ENCODE measurements around the gene NCOA1.

NCOA1 gene

DNA sequence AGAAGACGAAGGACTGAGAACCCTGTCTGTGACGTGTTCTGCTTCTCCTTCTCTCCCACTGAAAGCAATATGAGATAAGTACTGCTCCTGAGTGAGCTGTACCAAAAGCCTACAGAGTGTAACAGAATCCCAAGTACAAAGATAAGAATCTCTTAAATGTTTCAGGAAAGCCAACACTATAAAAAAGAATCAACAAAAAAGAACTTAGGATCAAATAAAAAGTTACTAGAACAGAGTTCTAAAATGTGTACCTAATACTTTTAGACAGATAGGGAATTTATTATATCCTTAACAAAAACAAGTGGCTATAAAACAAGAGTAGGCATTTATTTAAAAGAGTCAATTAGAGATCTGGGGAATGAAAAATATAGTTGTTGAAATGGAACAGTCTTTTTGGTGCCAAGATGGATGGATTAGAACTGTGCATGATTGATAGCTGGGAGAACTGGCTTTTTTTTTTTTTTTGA is 49.0 kb downstream of the NCOA1 start:
- no peaks in the 10 kb centered on the region for H3K27me3 ChIP-seq (ENCODE audit: control insufficient read depth in 3 of 3, insufficient read depth in 3 of 3, low read depth in 1 of 3, low read length in 3 of 3)
- H2BK5ac ChIP-seq (ENCODE audit: low read length), result no peak overlapping the region
- peaks cover 0 to 3% of the 10 kb centered on the region in 2 donors for H3K36me3 ChIP-seq (replicated peaks in 1 of 2; ENCODE audit: control insufficient read depth in 2 of 2, insufficient read depth in 2 of 2, low read length in 2 of 2)
- H4K91ac ChIP-seq (ENCODE audit: low read depth, low read length, poor library complexity), result no peak overlapping the region
- no peak overlapping the region for H2AFZ ChIP-seq (ENCODE audit: low read length)
- WGBS, 2 donors (ENCODE audit: extremely low coverage in 2 of 2, insufficient read length in 2 of 2, insufficient replicate concordance in 1 of 2), result no CpG with 5 or more reads among the region's 2 CpGs
- peaks cover 3 to 21% of the 10 kb centered on the region in 2 donors for H3K9me3 ChIP-seq (replicated peaks in 1 of 2; ENCODE audit: control insufficient read depth in 2 of 2, insufficient read depth in 1 of 2, low read depth in 1 of 2, low read length in 2 of 2)
- H3K9ac ChIP-seq (ENCODE audit: low read depth, low read length, poor library complexity), result no peak overlapping the region
- H2BK12ac ChIP-seq (ENCODE audit: low read length), result no peak overlapping the region
- no peak overlapping the region for H3K4me2 ChIP-seq (ENCODE audit: insufficient read depth, low read length, poor library complexity, severe bottlenecking)
- H3K4ac ChIP-seq (ENCODE audit: low read length), result no peak overlapping the region
- no peak overlapping the region for H3K14ac ChIP-seq (ENCODE audit: low read length)
- no peak for DNase-seq (ENCODE audit: low spot score)
- no peak overlapping the region for H4K8ac ChIP-seq (ENCODE audit: low read depth, low read length)
- H3K79me1 ChIP-seq (ENCODE audit: low read depth, low read length), result no peaks in the 10 kb centered on the region
- no peak overlapping the region for H3K4me3 ChIP-seq (ENCODE audit: low read length in 2 of 2)
- H3K18ac ChIP-seq (ENCODE audit: low read length), result no peak overlapping the region
- no peak overlapping the region for H2BK15ac ChIP-seq (ENCODE audit: low read length)
- H3K23ac ChIP-seq (ENCODE audit: low read depth, low read length, poor library complexity), result no peak overlapping the region
- no peak overlapping the region for H2BK120ac ChIP-seq (ENCODE audit: low read depth, low read length)
- no peak overlapping the region for H2AK5ac ChIP-seq (ENCODE audit: low read depth, low read length)
- H3K4me1 ChIP-seq (ENCODE audit: control insufficient read depth in 2 of 2, insufficient read depth in 1 of 2, low read depth in 1 of 2, low read length in 2 of 2), result no peaks in the 10 kb centered on the region
- H3K27ac ChIP-seq (replicated peaks; ENCODE audit: low read length), result no peak overlapping the region

DNA sequence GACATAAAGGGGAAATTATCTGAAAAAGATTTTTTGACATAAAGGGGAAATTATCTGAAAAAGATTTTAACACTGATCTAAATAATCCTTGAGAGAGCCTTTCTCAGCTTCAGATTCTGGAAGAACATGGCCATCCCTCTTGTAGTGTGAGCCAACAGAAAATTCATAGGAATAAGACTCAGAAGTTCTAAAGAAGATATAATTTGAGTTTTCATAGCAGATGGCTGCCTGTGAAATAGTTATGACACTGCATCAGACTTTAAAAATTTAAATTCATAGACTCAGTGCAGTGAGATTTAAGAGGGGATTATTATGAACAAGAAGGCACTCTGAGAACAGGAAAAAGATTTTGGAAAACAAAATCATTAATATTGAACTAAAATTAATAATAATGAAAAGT is 50.6 kb downstream of the NCOA1 start:
- no peak overlapping the region for H3K18ac ChIP-seq (ENCODE audit: low read length)
- DNase-seq (ENCODE audit: low spot score), result no peak
- no peaks in the 10 kb centered on the region for H3K79me1 ChIP-seq (ENCODE audit: low read depth, low read length)
- no peak overlapping the region for H3K23ac ChIP-seq (ENCODE audit: low read depth, low read length, poor library complexity)
- H3K27me3 ChIP-seq (ENCODE audit: control insufficient read depth in 3 of 3, insufficient read depth in 3 of 3, low read depth in 1 of 3, low read length in 3 of 3), result no peaks in the 10 kb centered on the region
- no peaks in the 10 kb centered on the region for H3K4me1 ChIP-seq (ENCODE audit: control insufficient read depth in 2 of 2, insufficient read depth in 1 of 2, low read depth in 1 of 2, low read length in 2 of 2)
- H3K14ac ChIP-seq (ENCODE audit: low read length), result no peak overlapping the region
- no peak overlapping the region for H4K91ac ChIP-seq (ENCODE audit: low read depth, low read length, poor library complexity)
- H3K27ac ChIP-seq (replicated peaks; ENCODE audit: low read length), result no peak overlapping the region
- H2AFZ ChIP-seq (ENCODE audit: low read length), result no peak overlapping the region
- H2BK120ac ChIP-seq (ENCODE audit: low read depth, low read length), result no peak overlapping the region
- no peak overlapping the region for H2AK5ac ChIP-seq (ENCODE audit: low read depth, low read length)
- no peak overlapping the region for H2BK15ac ChIP-seq (ENCODE audit: low read length)
- no peak overlapping the region for H2BK12ac ChIP-seq (ENCODE audit: low read length)
- H4K8ac ChIP-seq (ENCODE audit: low read depth, low read length), result no peak overlapping the region
- peaks cover 3 to 27% of the 10 kb centered on the region in 2 donors for H3K9me3 ChIP-seq (replicated peaks in 1 of 2; ENCODE audit: control insufficient read depth in 2 of 2, insufficient read depth in 1 of 2, low read depth in 1 of 2, low read length in 2 of 2)
- peaks cover 0 to 3% of the 10 kb centered on the region in 2 donors for H3K36me3 ChIP-seq (replicated peaks in 1 of 2; ENCODE audit: control insufficient read depth in 2 of 2, insufficient read depth in 2 of 2, low read length in 2 of 2)
- no peak overlapping the region for H2BK5ac ChIP-seq (ENCODE audit: low read length)
- H3K4me2 ChIP-seq (ENCODE audit: insufficient read depth, low read length, poor library complexity, severe bottlenecking), result no peak overlapping the region
- H3K4ac ChIP-seq (ENCODE audit: low read length), result no peak overlapping the region
- H3K4me3 ChIP-seq (ENCODE audit: low read length in 2 of 2), result no peak overlapping the region
- H3K9ac ChIP-seq (ENCODE audit: low read depth, low read length, poor library complexity), result no peak overlapping the region

GRCh38 chr2:24542269-24542872 is 51.3 kb downstream of the NCOA1 start:
- no peak for DNase-seq (ENCODE audit: low spot score)
- no peak overlapping the region for H3K14ac ChIP-seq (ENCODE audit: low read length)
- H3K4ac ChIP-seq (ENCODE audit: low read length), result no peak overlapping the region
- H3K18ac ChIP-seq (ENCODE audit: low read length), result no peak overlapping the region
- H2BK5ac ChIP-seq (ENCODE audit: low read length), result no peak overlapping the region
- no peaks in the 10 kb centered on the region for H3K79me1 ChIP-seq (ENCODE audit: low read depth, low read length)
- no peak overlapping the region for H2BK120ac ChIP-seq (ENCODE audit: low read depth, low read length)
- no peak overlapping the region for H3K27ac ChIP-seq (replicated peaks; ENCODE audit: low read length)
- no peak overlapping the region for H2AK5ac ChIP-seq (ENCODE audit: low read depth, low read length)
- H3K9me3 ChIP-seq (replicated peaks in 1 of 2; ENCODE audit: control insufficient read depth in 2 of 2, insufficient read depth in 1 of 2, low read depth in 1 of 2, low read length in 2 of 2), result peaks cover 3 to 28% of the 10 kb centered on the region in 2 donors
- H2AFZ ChIP-seq (ENCODE audit: low read length), result no peak overlapping the region
- H3K4me3 ChIP-seq (ENCODE audit: low read length in 2 of 2), result no peak overlapping the region
- H3K4me2 ChIP-seq (ENCODE audit: insufficient read depth, low read length, poor library complexity, severe bottlenecking), result no peak overlapping the region
- no peaks in the 10 kb centered on the region for H3K27me3 ChIP-seq (ENCODE audit: control insufficient read depth in 3 of 3, insufficient read depth in 3 of 3, low read depth in 1 of 3, low read length in 3 of 3)
- H4K91ac ChIP-seq (ENCODE audit: low read depth, low read length, poor library complexity), result no peak overlapping the region
- H4K8ac ChIP-seq (ENCODE audit: low read depth, low read length), result no peak overlapping the region
- H3K36me3 ChIP-seq (replicated peaks in 1 of 2; ENCODE audit: control insufficient read depth in 2 of 2, insufficient read depth in 2 of 2, low read length in 2 of 2), result no peaks in the 10 kb centered on the region
- no peak overlapping the region for H2BK15ac ChIP-seq (ENCODE audit: low read length)
- no CpG with 5 or more reads among the region's 3 CpGs for WGBS, 2 donors (ENCODE audit: extremely low coverage in 2 of 2, insufficient read length in 2 of 2, insufficient replicate concordance in 1 of 2)
- no peak overlapping the region for H3K23ac ChIP-seq (ENCODE audit: low read depth, low read length, poor library complexity)
- H3K4me1 ChIP-seq (ENCODE audit: control insufficient read depth in 2 of 2, insufficient read depth in 1 of 2, low read depth in 1 of 2, low read length in 2 of 2), result no peaks in the 10 kb centered on the region
- no peak overlapping the region for H2BK12ac ChIP-seq (ENCODE audit: low read length)
- H3K9ac ChIP-seq (ENCODE audit: low read depth, low read length, poor library complexity), result no peak overlapping the region

GRCh38 chr2:24543252-24543651 is 52.2 kb downstream of the NCOA1 start:
- no peak overlapping the region for H3K4me2 ChIP-seq (ENCODE audit: insufficient read depth, low read length, poor library complexity, severe bottlenecking)
- no peak overlapping the region for H3K14ac ChIP-seq (ENCODE audit: low read length)
- no peak overlapping the region for H3K4ac ChIP-seq (ENCODE audit: low read length)
- peaks cover 3 to 28% of the 10 kb centered on the region in 2 donors for H3K9me3 ChIP-seq (replicated peaks in 1 of 2; ENCODE audit: control insufficient read depth in 2 of 2, insufficient read depth in 1 of 2, low read depth in 1 of 2, low read length in 2 of 2)
- no peak overlapping the region for H3K23ac ChIP-seq (ENCODE audit: low read depth, low read length, poor library complexity)
- no peak overlapping the region for H4K8ac ChIP-seq (ENCODE audit: low read depth, low read length)
- no peak overlapping the region for H4K91ac ChIP-seq (ENCODE audit: low read depth, low read length, poor library complexity)
- no peak for DNase-seq (ENCODE audit: low spot score)
- H2AFZ ChIP-seq (ENCODE audit: low read length), result no peak overlapping the region
- no peaks in the 10 kb centered on the region for H3K4me1 ChIP-seq (ENCODE audit: control insufficient read depth in 2 of 2, insufficient read depth in 1 of 2, low read depth in 1 of 2, low read length in 2 of 2)
- no CpG with 5 or more reads among the region's 2 CpGs for WGBS, 2 donors (ENCODE audit: extremely low coverage in 2 of 2, insufficient read length in 2 of 2, insufficient replicate concordance in 1 of 2)
- H3K36me3 ChIP-seq (replicated peaks in 1 of 2; ENCODE audit: control insufficient read depth in 2 of 2, insufficient read depth in 2 of 2, low read length in 2 of 2), result no peaks in the 10 kb centered on the region
- H3K27ac ChIP-seq (replicated peaks; ENCODE audit: low read length), result no peak overlapping the region
- H3K27me3 ChIP-seq (ENCODE audit: control insufficient read depth in 3 of 3, insufficient read depth in 3 of 3, low read depth in 1 of 3, low read length in 3 of 3), result no peaks in the 10 kb centered on the region
- no peaks in the 10 kb centered on the region for H3K79me1 ChIP-seq (ENCODE audit: low read depth, low read length)
- no peak overlapping the region for H2BK120ac ChIP-seq (ENCODE audit: low read depth, low read length)
- no peak overlapping the region for H3K9ac ChIP-seq (ENCODE audit: low read depth, low read length, poor library complexity)
- H2AK5ac ChIP-seq (ENCODE audit: low read depth, low read length), result no peak overlapping the region
- H2BK15ac ChIP-seq (ENCODE audit: low read length), result no peak overlapping the region
- H3K18ac ChIP-seq (ENCODE audit: low read length), result no peak overlapping the region
- no peak overlapping the region for H2BK12ac ChIP-seq (ENCODE audit: low read length)
- H2BK5ac ChIP-seq (ENCODE audit: low read length), result no peak overlapping the region
- H3K4me3 ChIP-seq (ENCODE audit: low read length in 2 of 2), result no peak overlapping the region
